Daoy (cell line): Measurements from ENCODE around the gene AREG. TPM values are rescaled to one million over a fixed set of nuclear protein-coding genes. Genes with fewer than 3 reads are reported as not detected.
A peak's percentile ranks its signal among the peaks of the same experiment; 100 is the strongest.
"Not testable (repeated sequence)": the region's sequence is repeated elsewhere in the genome, so short reads cannot be mapped to it uniquely, and the experiment has no call there.

Source experiments
- DNase-seq: peaks from one replicate; pipeline ENCODE4 v3.0.0-alpha.2; 2015; ENCODE audit warnings: low read depth
- total RNA-seq: library from RNA; depleted of rRNA; stranded (reverse); fragments of >200 nt; shearing (Covaris generic); gene quantifications from 2 replicates; pipeline ENCODE4 v1.2.3, GENCODE V29; 2014; rRNA removed

The AREG gene, protein sequence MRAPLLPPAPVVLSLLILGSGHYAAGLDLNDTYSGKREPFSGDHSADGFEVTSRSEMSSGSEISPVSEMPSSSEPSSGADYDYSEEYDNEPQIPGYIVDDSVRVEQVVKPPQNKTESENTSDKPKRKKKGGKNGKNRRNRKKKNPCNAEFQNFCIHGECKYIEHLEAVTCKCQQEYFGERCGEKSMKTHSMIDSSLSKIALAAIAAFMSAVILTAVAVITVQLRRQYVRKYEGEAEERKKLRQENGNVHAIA
- total RNA-seq, result 0.29 TPM in 1 of 2 replicates, not detected in the other

- DNase-seq, result peak; percentile 50
These were observed at the start of gene AREG for GRCh38 chr4:74444891-74445642. Gene AREG (plus strand): TSS chr4:74445136. CDS start chr4:74445346, 210 bp downstream.

DNA sequence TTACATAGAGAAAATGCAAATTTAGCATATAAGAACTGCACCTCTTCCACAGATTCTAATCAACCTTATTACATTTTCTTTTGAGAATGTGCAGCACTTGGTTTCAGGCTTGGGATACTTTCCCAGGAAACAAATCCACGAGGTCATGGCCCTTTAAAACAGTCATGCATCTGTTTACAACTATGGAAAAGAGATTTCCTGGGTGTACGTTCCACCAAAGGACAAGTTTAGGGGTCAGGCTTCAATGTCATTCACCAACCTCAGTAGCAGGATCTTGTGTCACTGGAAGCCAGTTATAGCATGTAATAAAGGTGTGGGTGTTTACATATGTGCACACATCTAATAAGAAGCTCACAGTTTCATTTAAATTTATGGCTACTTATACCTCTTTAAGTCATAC, 49.3 kb upstream of the AREG start:
- DNase-seq, result no peak

DNA sequence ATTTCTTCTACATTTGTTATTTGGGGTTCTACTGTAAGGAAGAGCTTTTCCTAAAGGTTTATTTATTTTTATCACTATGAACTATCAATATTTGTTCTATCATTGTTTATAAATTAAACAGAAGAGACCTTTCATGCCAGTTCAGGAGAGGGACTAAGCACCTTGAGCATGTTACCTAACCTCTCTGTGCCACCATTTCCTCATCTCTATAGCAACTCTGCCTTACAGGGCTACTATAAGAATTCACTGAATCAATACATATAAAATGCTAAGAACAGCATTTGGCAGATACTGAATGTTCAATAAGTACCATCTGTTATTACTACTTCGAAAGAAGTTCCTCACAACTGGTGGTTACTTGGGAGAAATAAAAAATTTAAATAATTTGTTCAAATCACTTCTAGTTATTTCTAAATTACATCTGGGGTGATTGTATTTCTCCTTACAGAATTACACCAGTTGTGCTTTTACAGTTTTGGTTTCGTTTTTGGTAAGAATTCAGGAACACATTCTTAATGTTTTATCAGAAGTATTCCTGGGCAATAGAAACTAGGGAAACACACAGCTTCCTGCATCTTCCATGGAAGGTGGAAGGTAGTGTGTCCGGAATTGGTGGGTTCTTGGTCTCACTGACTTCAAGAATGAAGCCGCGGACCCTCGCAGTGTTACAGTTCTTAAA, 47.0 kb upstream of the AREG start:
- no peak for DNase-seq

DNA sequence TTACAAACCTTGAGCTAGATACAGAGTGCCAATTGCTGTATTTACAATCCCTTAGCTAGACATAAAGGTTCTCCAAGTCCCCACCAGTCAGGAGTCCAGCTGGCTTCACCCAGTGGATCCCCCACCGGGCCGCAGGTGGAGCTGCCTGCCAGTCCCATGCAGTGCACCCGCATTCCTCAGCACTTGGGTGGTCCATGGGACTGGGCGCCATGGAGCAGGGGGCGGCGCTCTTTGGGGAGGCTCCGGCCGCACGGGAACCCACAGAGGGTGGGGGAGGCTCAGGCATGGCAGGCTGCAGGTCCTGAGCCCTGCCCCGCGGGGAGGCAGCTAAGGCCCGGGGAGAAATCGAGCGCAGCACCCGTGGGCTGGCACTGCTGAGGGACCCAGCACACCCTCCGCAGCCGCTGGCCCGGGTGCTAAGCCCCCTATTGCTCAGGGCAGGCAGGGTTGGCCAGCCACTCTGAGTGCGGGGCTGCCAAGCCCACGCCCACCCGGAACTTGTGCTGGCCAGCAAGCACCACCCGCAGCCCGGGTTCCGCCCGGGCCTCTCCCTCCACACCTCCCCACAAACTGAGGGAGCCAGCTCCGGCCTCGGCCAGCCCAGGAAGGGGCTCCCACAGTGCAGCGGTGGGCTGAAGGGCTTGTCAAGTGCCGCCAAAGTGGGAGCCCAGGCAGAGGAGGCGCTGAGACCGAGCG, 45.9 kb upstream of the AREG start:
- DNase-seq, result not testable (repeated sequence)

- DNase-seq, result no peak
These were observed 44.5 kb upstream of the AREG start for GRCh38 chr4:74400395-74400794.

GRCh38 chr4:74402692-74403456, 42.1 kb upstream of the AREG start:
- DNase-seq, result no peak

- no peak for DNase-seq
These were observed 37.0 kb upstream of the AREG start for GRCh38 chr4:74407891-74408290.

GRCh38 chr4:74408639-74409038, 36.3 kb upstream of the AREG start:
- peak; percentile 34 for DNase-seq

DNA sequence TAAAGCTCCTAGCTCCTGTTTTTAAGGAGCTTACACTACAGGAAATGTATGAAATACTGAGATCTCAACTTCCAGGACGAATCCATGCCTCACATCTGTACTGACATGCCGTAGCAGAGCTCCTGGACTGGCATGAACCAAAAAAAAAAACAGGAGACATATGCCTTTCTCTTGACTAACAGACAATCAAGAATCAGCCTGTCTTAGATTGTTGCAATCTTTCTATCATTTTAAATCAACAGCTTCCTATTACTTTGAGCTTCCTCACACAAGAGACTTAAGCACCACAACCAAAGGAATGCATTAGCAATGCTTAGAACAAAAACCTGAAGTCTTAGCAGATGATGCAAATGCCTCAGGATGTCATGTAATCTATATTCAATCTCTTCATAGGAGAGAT, 34.7 kb upstream of the AREG start:
- no peak for DNase-seq

- no peak for DNase-seq
These were observed 32.7 kb upstream of the AREG start for GRCh38 chr4:74412225-74412624.

DNA sequence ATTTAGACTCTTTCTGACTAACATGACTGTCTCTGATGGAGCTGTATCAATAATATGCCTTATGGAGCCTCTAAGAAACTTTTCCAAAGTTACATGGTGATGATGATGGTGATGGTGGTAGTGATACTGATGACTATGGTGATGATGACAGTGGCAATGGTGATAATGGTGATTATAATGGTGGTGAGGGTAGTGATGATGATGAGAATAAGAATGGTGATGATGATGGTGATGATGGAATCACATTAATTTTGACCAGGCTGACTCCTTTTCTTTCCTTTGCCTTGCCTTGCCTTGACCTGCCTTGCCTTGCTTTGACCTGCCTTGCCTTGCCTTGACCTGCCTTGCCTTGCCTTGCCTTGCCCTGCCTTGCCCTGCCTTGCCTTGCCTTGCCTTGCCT, 31.7 kb upstream of the AREG start:
- no peak for DNase-seq

DNA sequence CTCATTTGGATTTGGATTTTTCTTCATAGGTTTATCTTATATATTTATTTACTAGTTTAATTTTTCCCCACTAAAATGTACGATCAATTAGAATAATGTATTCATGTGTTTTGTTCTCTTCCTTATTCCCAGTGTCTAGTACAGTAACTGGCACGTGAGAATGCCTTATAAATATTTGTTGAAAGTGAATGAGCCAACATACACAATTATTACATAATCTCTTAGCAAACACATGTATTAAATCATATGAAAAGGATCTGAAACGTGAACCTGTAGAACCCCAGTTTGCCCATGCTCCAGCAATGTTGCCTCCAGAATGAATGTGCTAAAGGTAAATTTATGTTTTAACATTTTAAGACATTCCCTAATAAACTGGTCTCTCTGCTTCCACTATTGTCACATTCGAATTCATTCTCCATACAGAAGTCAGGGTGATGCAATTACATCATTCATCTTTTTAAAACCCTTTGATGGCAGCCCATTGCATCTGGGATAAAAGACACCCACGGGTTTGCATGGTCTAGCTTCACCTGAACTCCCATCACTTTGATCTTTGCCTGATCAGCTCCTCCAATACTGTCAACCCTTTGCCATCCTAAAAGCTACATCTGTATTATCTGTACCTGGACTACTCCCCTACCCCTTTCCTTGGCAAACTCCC, 30.7 kb upstream of the AREG start:
- no peak for DNase-seq

GRCh38 chr4:74415602-74416300, 29.2 kb upstream of the AREG start:
- DNase-seq, result no peak

- DNase-seq, result peak; percentile 71
These were observed 26.8 kb upstream of the AREG start for GRCh38 chr4:74418063-74418670.

GRCh38 chr4:74420863-74421262, 24.1 kb upstream of the AREG start:
- DNase-seq, result no peak

GRCh38 chr4:74423104-74423503, 21.8 kb upstream of the AREG start:
- DNase-seq, result no peak

DNA sequence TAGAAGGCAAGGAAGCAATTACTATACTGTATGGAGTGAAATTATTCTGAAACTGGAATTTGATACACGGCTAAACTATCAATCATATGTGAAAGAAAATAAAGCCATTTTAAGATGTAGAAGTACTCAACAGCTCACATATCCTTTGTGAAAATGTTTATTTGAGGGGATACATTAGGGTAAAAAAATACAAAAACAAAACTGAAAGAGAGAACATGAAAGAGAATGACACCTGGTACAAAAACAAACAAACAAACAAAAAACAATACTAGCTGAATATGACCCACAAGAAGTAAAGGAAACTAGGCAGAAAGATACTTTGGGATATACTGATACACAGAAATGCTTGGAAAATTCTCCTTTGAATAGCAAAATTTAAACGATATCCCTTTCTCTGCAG, 20.8 kb upstream of the AREG start:
- no peak for DNase-seq

- DNase-seq, result no peak
These were observed 18.8 kb upstream of the AREG start for GRCh38 chr4:74426101-74426500.

DNA sequence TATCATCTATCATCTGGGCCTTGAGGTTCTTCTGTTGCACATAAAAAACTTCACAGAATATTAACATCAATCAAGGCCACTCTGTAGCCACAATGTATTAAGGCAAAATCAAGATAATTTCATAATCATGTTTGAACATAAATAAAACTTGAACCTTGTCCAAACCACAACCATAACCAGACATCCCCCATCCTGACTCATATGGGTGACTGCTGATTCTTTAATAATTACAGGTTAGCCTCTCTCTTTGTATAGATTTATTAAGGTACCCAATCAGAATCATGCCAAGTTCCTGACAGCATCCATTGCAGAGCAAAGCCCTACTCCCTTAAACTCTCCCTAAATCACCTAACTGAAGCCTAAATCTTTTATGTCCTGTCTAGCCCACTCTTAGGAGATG, 16.7 kb upstream of the AREG start:
- DNase-seq, result no peak
